Activated T-helper 17 cell treated with anti-CD3 and anti-CD28 coated beads, Interleukin-2, amount 50 U/mL, for 72 hours (primary cell): ENCODE measurements around the gene GLS. TPM values are rescaled to one million over a fixed set of nuclear protein-coding genes. Genes with fewer than 3 reads are reported as not detected.

Experiments
- ATAC-seq: fragments of 150-1000 bp; cut with Tn5 transposase; replicated peaks from 2 replicates; pipeline ENCODE4 v1.10.0; 2021; ENCODE audit warnings: mild to moderate bottlenecking, moderate library complexity
- H3K27ac Mint-ChIP-seq: one replicate; pipeline ENCODE4 v1.8.0; 2022; ENCODE audit warnings: mixed read lengths
- H3K27me3 Mint-ChIP-seq: one replicate; pipeline ENCODE4 v1.8.0; 2022; ENCODE audit warnings: mixed read lengths
- H3K36me3 Mint-ChIP-seq: one replicate; pipeline ENCODE4 v1.8.0; 2022; ENCODE audit warnings: low read depth, mild to moderate bottlenecking, mixed read lengths
- H3K4me1 Mint-ChIP-seq: one replicate; pipeline ENCODE4 v1.8.0; 2022; ENCODE audit warnings: mixed read lengths
- H3K4me3 Mint-ChIP-seq: one replicate; pipeline ENCODE4 v1.8.0; 2022; ENCODE audit warnings: mild to moderate bottlenecking, mixed read lengths
- H3K9me3 Mint-ChIP-seq: one replicate; pipeline ENCODE4 v1.8.0; 2022; ENCODE audit warnings: mixed read lengths
- total RNA-seq, 2 donors: library from RNA; stranded (reverse); gene quantifications; one replicate each; pipeline ENCODE4 v1.2.3, GENCODE V29; 2022

Gene GLS
- total RNA-seq, 2 donors from 2014 or later = 280 to 311 TPM

- Mint-ChIP-seq H3K4me1 (peaks cover 43% of the 10 kb centered on the region), H3K36me3 (peaks cover 100% of the 10 kb centered on the region), H3K4me3 (peak overlapping the region; percentile 91), H3K27ac (no peak overlapping the region), H3K27me3 (no peaks in the 10 kb centered on the region), H3K9me3 (no peaks in the 10 kb centered on the region)
- ATAC-seq = peak; percentile 68
Measured at GRCh38 chr2:190887089-190887488, 6.5 kb downstream of the GLS start.

- peak overlapping the region; percentile 76 for H3K27ac Mint-ChIP-seq
- no peak for ATAC-seq
- H3K4me3 Mint-ChIP-seq = peak overlapping the region; percentile 91
- H3K36me3 Mint-ChIP-seq = peaks cover 100% of the 10 kb centered on the region
- H3K27me3 Mint-ChIP-seq = no peaks in the 10 kb centered on the region
- H3K4me1 Mint-ChIP-seq = peaks cover 43% of the 10 kb centered on the region
- no peaks in the 10 kb centered on the region for H3K9me3 Mint-ChIP-seq
Measured at GRCh38 chr2:190888449-190888848, 7.8 kb downstream of the GLS start.

GRCh38 chr2:190889175-190889943 is 8.7 kb downstream of the GLS start:
- no peak for ATAC-seq
- H3K9me3 Mint-ChIP-seq = no peaks in the 10 kb centered on the region
- peaks cover 37% of the 10 kb centered on the region for H3K4me1 Mint-ChIP-seq
- H3K27ac Mint-ChIP-seq = peak overlapping the region; percentile 76
- peak overlapping the region; percentile 91 for H3K4me3 Mint-ChIP-seq
- H3K36me3 Mint-ChIP-seq = peaks cover 100% of the 10 kb centered on the region
- no peaks in the 10 kb centered on the region for H3K27me3 Mint-ChIP-seq

GRCh38 chr2:190891372-190891771 is 10.8 kb downstream of the GLS start:
- peak overlapping the region; percentile 44 for H3K4me3 Mint-ChIP-seq
- H3K27me3 Mint-ChIP-seq = no peaks in the 10 kb centered on the region
- H3K9me3 Mint-ChIP-seq = no peaks in the 10 kb centered on the region
- H3K27ac Mint-ChIP-seq = peak overlapping the region; percentile 55
- H3K36me3 Mint-ChIP-seq = peaks cover 100% of the 10 kb centered on the region
- H3K4me1 Mint-ChIP-seq = peaks cover 28% of the 10 kb centered on the region
- no peak for ATAC-seq

GRCh38 chr2:190891889-190892288 is 11.3 kb downstream of the GLS start:
- Mint-ChIP-seq H3K9me3 (no peaks in the 10 kb centered on the region), H3K27me3 (no peaks in the 10 kb centered on the region), H3K27ac (peak overlapping the region; percentile 7), H3K36me3 (peaks cover 100% of the 10 kb centered on the region), H3K4me3 (peak overlapping the region; percentile 12), H3K4me1 (peaks cover 33% of the 10 kb centered on the region)
- no peak for ATAC-seq

- Mint-ChIP-seq H3K9me3 (no peaks in the 10 kb centered on the region), H3K36me3 (peaks cover 100% of the 10 kb centered on the region), H3K4me1 (peaks cover 30% of the 10 kb centered on the region), H3K27ac (no peak overlapping the region), H3K4me3 (no peak overlapping the region), H3K27me3 (no peaks in the 10 kb centered on the region)
- ATAC-seq = no peak
Measured at GRCh38 chr2:190893157-190893556, 12.5 kb downstream of the GLS start.

- Mint-ChIP-seq H3K27me3 (no peaks in the 10 kb centered on the region), H3K36me3 (peaks cover 94% of the 10 kb centered on the region), H3K27ac (peak overlapping the region; percentile 67), H3K4me3 (no peak overlapping the region), H3K4me1 (peaks cover 7% of the 10 kb centered on the region), H3K9me3 (no peaks in the 10 kb centered on the region)
- no peak for ATAC-seq
Measured at GRCh38 chr2:190896477-190896876, 15.9 kb downstream of the GLS start.

GRCh38 chr2:190903693-190904450 is 23.3 kb downstream of the GLS start:
- Mint-ChIP-seq H3K36me3 (peaks cover 94% of the 10 kb centered on the region), H3K9me3 (no peaks in the 10 kb centered on the region), H3K4me1 (peaks cover 18% of the 10 kb centered on the region), H3K27me3 (no peaks in the 10 kb centered on the region), H3K27ac (peak overlapping the region; percentile 74), H3K4me3 (peak overlapping the region; percentile 45)
- peak; percentile 85 for ATAC-seq

- H3K27ac Mint-ChIP-seq = no peak overlapping the region
- H3K4me3 Mint-ChIP-seq = peak overlapping the region; percentile 45
- H3K36me3 Mint-ChIP-seq = peaks cover 97% of the 10 kb centered on the region
- H3K9me3 Mint-ChIP-seq = no peaks in the 10 kb centered on the region
- H3K27me3 Mint-ChIP-seq = no peaks in the 10 kb centered on the region
- H3K4me1 Mint-ChIP-seq = peaks cover 18% of the 10 kb centered on the region
- no peak for ATAC-seq
Measured at GRCh38 chr2:190904640-190905261, 24.1 kb downstream of the GLS start.

- H3K27ac Mint-ChIP-seq = no peak overlapping the region
- peaks cover 20% of the 10 kb centered on the region for H3K4me1 Mint-ChIP-seq
- no peaks in the 10 kb centered on the region for H3K27me3 Mint-ChIP-seq
- H3K36me3 Mint-ChIP-seq = peaks cover 97% of the 10 kb centered on the region
- no peak for ATAC-seq
- H3K4me3 Mint-ChIP-seq = no peak overlapping the region
- H3K9me3 Mint-ChIP-seq = no peaks in the 10 kb centered on the region
Measured at GRCh38 chr2:190908532-190908931, 27.9 kb downstream of the GLS start.

GRCh38 chr2:190909680-190910079 is 29.1 kb downstream of the GLS start:
- H3K9me3 Mint-ChIP-seq = no peaks in the 10 kb centered on the region
- H3K27ac Mint-ChIP-seq = peak overlapping the region; percentile 66
- H3K4me1 Mint-ChIP-seq = peaks cover 11% of the 10 kb centered on the region
- no peak overlapping the region for H3K4me3 Mint-ChIP-seq
- no peaks in the 10 kb centered on the region for H3K27me3 Mint-ChIP-seq
- H3K36me3 Mint-ChIP-seq = peaks cover 97% of the 10 kb centered on the region
- no peak for ATAC-seq

- peak overlapping the region; percentile 10 for H3K27ac Mint-ChIP-seq
- H3K9me3 Mint-ChIP-seq = no peaks in the 10 kb centered on the region
- H3K27me3 Mint-ChIP-seq = no peaks in the 10 kb centered on the region
- peaks cover 11% of the 10 kb centered on the region for H3K4me1 Mint-ChIP-seq
- no peak overlapping the region for H3K4me3 Mint-ChIP-seq
- peaks cover 95% of the 10 kb centered on the region for H3K36me3 Mint-ChIP-seq
- no peak for ATAC-seq
Measured at GRCh38 chr2:190910341-190911136, 29.9 kb downstream of the GLS start.

- Mint-ChIP-seq H3K4me3 (peak overlapping the region; percentile 43), H3K36me3 (peaks cover 95% of the 10 kb centered on the region), H3K27ac (peak overlapping the region; percentile 53), H3K27me3 (no peaks in the 10 kb centered on the region), H3K9me3 (no peaks in the 10 kb centered on the region), H3K4me1 (peaks cover 16% of the 10 kb centered on the region)
- ATAC-seq = peak; percentile 90
Measured at GRCh38 chr2:190911813-190912212, 31.2 kb downstream of the GLS start.

- Mint-ChIP-seq H3K27me3 (no peaks in the 10 kb centered on the region), H3K4me1 (peaks cover 20% of the 10 kb centered on the region), H3K27ac (no peak overlapping the region), H3K9me3 (no peaks in the 10 kb centered on the region), H3K4me3 (no peak overlapping the region), H3K36me3 (peaks cover 95% of the 10 kb centered on the region)
- ATAC-seq = no peak
Measured at GRCh38 chr2:190912726-190913125, 32.1 kb downstream of the GLS start.
